ENCODE measurements around the gene PDLIM5. TPM values are rescaled to one million over a fixed set of nuclear protein-coding genes. Genes with fewer than 3 reads are reported as not detected.

Gene PDLIM5
- total RNA-seq, 1 experiment from 2014 or later = 23.3 TPM

GRCh38 chr4:94695384-94695783 lies 243.6 kb downstream of the PDLIM5 start:
- peak; percentile 3 for DNase-seq (ENCODE audit: low read depth)

GRCh38 chr4:94698187-94698586 lies 246.4 kb downstream of the PDLIM5 start:
- DNase-seq (ENCODE audit: low read depth) = no peak

- no peak for DNase-seq (ENCODE audit: low read depth)
Observed at GRCh38 chr4:94700298-94700697, 248.6 kb downstream of the PDLIM5 start.

DNA sequence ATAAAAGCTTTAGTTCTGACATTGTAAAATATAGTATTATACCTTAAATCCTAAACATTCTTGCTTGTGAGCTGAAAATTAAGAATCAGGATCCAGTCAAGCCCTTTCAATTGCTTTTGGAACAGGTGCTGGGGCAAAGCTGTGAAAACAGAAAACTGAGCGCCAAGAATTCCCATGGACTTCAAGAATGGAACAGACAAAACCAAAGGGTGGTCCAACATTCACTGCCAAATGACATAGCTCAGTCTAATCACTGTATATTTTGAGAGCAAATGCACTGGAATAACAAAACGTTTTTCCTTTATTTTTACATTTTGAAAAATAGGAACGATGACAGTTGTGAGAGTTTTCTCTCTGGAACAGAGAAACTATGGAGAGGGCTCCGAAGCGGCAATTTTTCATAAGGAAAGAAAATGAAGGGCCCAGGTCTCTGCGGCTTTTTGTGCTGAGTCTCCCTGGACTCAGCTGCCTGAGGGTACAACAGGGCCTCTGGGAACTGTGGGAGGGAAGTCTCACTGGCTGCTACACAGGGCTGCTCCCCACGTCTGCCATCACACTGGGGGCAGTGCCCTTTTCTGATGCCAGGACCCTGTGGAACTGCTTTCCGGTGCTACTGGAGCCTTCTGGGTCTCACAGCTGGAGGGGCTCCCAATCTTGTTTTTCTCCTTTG lies 250.0 kb downstream of the PDLIM5 start:
- no peak for DNase-seq (ENCODE audit: low read depth)

DNA sequence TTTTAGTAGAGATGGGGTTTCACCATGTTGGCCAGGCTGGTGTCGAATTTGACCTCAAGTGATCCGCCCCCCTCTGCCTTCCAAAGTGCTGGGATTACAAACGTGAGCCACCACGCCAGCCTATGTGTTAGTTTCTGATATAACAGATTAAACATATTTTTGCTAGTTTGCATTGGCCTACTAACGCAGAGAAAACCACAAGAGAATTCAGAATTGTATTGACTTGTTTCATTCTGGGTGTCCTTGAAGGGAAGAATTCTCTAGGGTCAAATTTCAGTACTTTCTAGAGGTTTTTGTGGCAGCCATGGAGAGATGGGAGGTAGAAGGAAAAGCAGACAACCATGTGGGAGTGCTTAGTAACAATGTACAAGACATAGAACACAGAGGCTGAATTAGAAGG lies 259.9 kb downstream of the PDLIM5 start:
- DNase-seq (ENCODE audit: low read depth) = no peak

- DNase-seq (ENCODE audit: low read depth) = no peak
Observed at GRCh38 chr4:94714365-94715160, 262.8 kb downstream of the PDLIM5 start.

GRCh38 chr4:94715726-94716125 lies 264.0 kb downstream of the PDLIM5 start:
- no peak for DNase-seq (ENCODE audit: low read depth)

Other genes starting within 250 kb of the PDLIM5 start
- gene SMARCAD1, start 244.1 kb upstream of the PDLIM5 start, total RNA-seq (2014; rRNA removed; shearing (Covaris generic)) = 18.1 and 22.9 TPM in 2 replicates
- not detected in 2 replicates for gene HPGDS, start 109.1 kb upstream of the PDLIM5 start, total RNA-seq (2014; rRNA removed; shearing (Covaris generic))

Measured in Daoy (cell line).